GM12878 (cell line): ENCODE results near the gene STRA8.

Experiments
- CEBPB ChIP-seq, 2 experiments: fragments of 150-350 bp in 1 of 2; IDR thresholded peaks; 2 replicates each; pipeline ENCODE4 v1.6.1; 2012 to 2014; ENCODE audit warnings: low read depth in 2 of 2, low read length in 2 of 2, borderline replicate concordance in 1 of 2, inconsistent platforms in 1 of 2
- CHD2 ChIP-seq: IDR thresholded peaks from 2 replicates; pipeline ENCODE4 v1.6.1; 2011; ENCODE audit warnings: low read depth, low read length, improper control_type of control experiment, borderline replicate concordance
- ESRRA ChIP-seq: IDR thresholded peaks from 2 replicates; pipeline ENCODE4 v1.6.1; 2012; ENCODE audit warnings: mild to moderate bottlenecking, low read length, improper control_type of control experiment
- HDGF ChIP-seq: fragments of 450-650 bp; IDR thresholded peaks from 2 replicates; pipeline ENCODE4 v1.6.1; 2016; ENCODE audit warnings: antibody characterized with exemption
- NR2C1 ChIP-seq: fragments of 450-650 bp; IDR thresholded peaks from 2 replicates; pipeline ENCODE4 v1.6.1; 2017; ENCODE audit warnings: antibody characterized with exemption, mild to moderate bottlenecking, moderate library complexity
- POLR2AphosphoS2 ChIP-seq: IDR thresholded peaks from 2 replicates; pipeline ENCODE4 v1.6.1; 2011; ENCODE audit warnings: low read depth, mild to moderate bottlenecking, low read length, improper control_type of control experiment, moderate library complexity
- RCOR1 ChIP-seq: conservative IDR thresholded peaks from 2 replicates; pipeline ENCODE4 v1.6.1; 2012; ENCODE audit warnings: low read depth, low read length, improper control_type of control experiment
- SMC3 ChIP-seq: IDR thresholded peaks from 2 replicates; pipeline ENCODE4 v1.6.1; 2011; ENCODE audit warnings: low read length, improper control_type of control experiment, borderline replicate concordance
- TBL1XR1 ChIP-seq: IDR thresholded peaks from 2 replicates; pipeline ENCODE4 v1.6.1; 2012; ENCODE audit warnings: low read depth, low read length, improper control_type of control experiment
- TF ChIP-seq, protein P1 (sequence below): IDR thresholded peaks from 2 replicates; pipeline ENCODE4 v1.6.1; 2012; ENCODE audit warnings: mild to moderate bottlenecking, low read depth, low read length
- TF ChIP-seq, protein P2 (sequence below): IDR thresholded peaks from 2 replicates; pipeline ENCODE4 v1.6.1; 2011; ENCODE audit warnings: low read depth, low read length, improper control_type of control experiment, borderline replicate concordance
- TF ChIP-seq, protein P3 (sequence below): IDR thresholded peaks from 2 replicates; pipeline ENCODE4 v1.6.1; 2012; ENCODE audit warnings: low read depth, low read length, improper control_type of control experiment

DNA sequence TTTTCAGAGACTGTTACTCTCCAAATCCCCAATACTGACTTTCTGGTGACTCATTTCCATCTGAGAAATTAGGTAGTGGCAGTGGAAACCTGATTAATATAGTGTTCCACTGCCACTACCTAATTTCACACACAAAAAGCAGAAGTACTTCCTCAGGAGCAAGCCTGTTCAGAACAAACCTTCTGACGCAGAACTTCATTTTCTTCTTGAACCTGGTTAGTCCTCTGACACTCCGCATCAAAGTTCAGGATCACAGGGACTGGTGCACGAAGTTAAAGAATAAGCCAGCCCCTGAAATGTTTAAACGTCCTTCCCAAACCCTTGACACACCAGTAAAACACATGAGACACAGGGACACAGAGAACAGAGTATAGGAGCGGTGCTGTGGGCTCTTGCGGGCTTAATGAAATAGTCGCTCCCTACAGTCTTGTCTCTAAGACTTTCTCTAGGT lies 26.7 kb upstream of the STRA8 start:
- no peak for TF ChIP-seq TBL1XR1
- TF ChIP-seq CHD2 = no peak
- no peak for TF ChIP-seq CEBPB (IDR thresholded peaks at IDR 0.05; ENCODE audit: borderline replicate concordance in 1 of 2, low read depth in 2 of 2, low read length in 2 of 2)
- TF ChIP-seq, protein P1, sequence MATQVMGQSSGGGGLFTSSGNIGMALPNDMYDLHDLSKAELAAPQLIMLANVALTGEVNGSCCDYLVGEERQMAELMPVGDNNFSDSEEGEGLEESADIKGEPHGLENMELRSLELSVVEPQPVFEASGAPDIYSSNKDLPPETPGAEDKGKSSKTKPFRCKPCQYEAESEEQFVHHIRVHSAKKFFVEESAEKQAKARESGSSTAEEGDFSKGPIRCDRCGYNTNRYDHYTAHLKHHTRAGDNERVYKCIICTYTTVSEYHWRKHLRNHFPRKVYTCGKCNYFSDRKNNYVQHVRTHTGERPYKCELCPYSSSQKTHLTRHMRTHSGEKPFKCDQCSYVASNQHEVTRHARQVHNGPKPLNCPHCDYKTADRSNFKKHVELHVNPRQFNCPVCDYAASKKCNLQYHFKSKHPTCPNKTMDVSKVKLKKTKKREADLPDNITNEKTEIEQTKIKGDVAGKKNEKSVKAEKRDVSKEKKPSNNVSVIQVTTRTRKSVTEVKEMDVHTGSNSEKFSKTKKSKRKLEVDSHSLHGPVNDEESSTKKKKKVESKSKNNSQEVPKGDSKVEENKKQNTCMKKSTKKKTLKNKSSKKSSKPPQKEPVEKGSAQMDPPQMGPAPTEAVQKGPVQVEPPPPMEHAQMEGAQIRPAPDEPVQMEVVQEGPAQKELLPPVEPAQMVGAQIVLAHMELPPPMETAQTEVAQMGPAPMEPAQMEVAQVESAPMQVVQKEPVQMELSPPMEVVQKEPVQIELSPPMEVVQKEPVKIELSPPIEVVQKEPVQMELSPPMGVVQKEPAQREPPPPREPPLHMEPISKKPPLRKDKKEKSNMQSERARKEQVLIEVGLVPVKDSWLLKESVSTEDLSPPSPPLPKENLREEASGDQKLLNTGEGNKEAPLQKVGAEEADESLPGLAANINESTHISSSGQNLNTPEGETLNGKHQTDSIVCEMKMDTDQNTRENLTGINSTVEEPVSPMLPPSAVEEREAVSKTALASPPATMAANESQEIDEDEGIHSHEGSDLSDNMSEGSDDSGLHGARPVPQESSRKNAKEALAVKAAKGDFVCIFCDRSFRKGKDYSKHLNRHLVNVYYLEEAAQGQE = no peak
- TF ChIP-seq ESRRA = no peak
- TF ChIP-seq, protein P2, sequence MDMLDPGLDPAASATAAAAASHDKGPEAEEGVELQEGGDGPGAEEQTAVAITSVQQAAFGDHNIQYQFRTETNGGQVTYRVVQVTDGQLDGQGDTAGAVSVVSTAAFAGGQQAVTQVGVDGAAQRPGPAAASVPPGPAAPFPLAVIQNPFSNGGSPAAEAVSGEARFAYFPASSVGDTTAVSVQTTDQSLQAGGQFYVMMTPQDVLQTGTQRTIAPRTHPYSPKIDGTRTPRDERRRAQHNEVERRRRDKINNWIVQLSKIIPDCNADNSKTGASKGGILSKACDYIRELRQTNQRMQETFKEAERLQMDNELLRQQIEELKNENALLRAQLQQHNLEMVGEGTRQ = no peak
- no peak for TF ChIP-seq HDGF
- TF ChIP-seq RCOR1 = no peak
- TF ChIP-seq NR2C1 = no peak
- TF ChIP-seq, protein P3, sequence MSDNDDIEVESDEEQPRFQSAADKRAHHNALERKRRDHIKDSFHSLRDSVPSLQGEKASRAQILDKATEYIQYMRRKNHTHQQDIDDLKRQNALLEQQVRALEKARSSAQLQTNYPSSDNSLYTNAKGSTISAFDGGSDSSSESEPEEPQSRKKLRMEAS = no peak
- no peak for TF ChIP-seq POLR2AphosphoS2
- no peak for TF ChIP-seq SMC3
